Measurements from ENCODE around the gene DPP3.

DPP3 gene

GRCh38 chr11:66484806-66485380 lies 4.7 kb downstream of the DPP3 start:
- DNase-seq, result no peak

- DNase-seq, result no peak
Observed at GRCh38 chr11:66488957-66489356, 8.7 kb downstream of the DPP3 start.

GRCh38 chr11:66489636-66490035 lies 9.4 kb downstream of the DPP3 start:
- no peak for DNase-seq

GRCh38 chr11:66491315-66491935 lies 11.2 kb downstream of the DPP3 start:
- no peak for DNase-seq

GRCh38 chr11:66492161-66492865 lies 12.1 kb downstream of the DPP3 start:
- no peak for DNase-seq

- no peak for DNase-seq
Observed at GRCh38 chr11:66493130-66493529, 12.9 kb downstream of the DPP3 start.

GRCh38 chr11:66494458-66494857 lies 14.2 kb downstream of the DPP3 start:
- no peak for DNase-seq

GRCh38 chr11:66494935-66495334 lies 14.7 kb downstream of the DPP3 start:
- no peak for DNase-seq

GRCh38 chr11:66495401-66495854 lies 15.2 kb downstream of the DPP3 start:
- DNase-seq, result peak in 1 of 2 donors; percentile 34

- no peak for DNase-seq
Observed at GRCh38 chr11:66497206-66497605, 17.0 kb downstream of the DPP3 start.

- no peak for DNase-seq
Observed at GRCh38 chr11:66498506-66498905, 18.3 kb downstream of the DPP3 start.

GRCh38 chr11:66505276-66505816 lies 25.1 kb downstream of the DPP3 start:
- DNase-seq, result no peak

GRCh38 chr11:66509131-66509561 lies 28.9 kb downstream of the DPP3 start:
- DNase-seq, result no peak

- peak; percentile 87 to 89 for DNase-seq
Observed at GRCh38 chr11:66510271-66510989, 30.2 kb downstream of the DPP3 start, which contains the start of gene BBS1. TSS of gene BBS1 (plus strand) at chr11:66510635. CDS start at chr11:66510660, 25 bp downstream.

GRCh38 chr11:66510990-66511339 lies 30.7 kb downstream of the DPP3 start:
- DNase-seq, result no peak

GRCh38 chr11:66523611-66524010 lies 43.4 kb downstream of the DPP3 start:
- DNase-seq, result no peak

- DNase-seq, result no peak
Observed at GRCh38 chr11:66524304-66525040, 44.2 kb downstream of the DPP3 start.

GRCh38 chr11:66529069-66529468 lies 48.8 kb downstream of the DPP3 start:
- no peak for DNase-seq

GRCh38 chr11:66529655-66530054 lies 49.4 kb downstream of the DPP3 start:
- no peak for DNase-seq

- no peak for DNase-seq
Observed at GRCh38 chr11:66530927-66531709, 50.9 kb downstream of the DPP3 start.

GRCh38 chr11:66531841-66532240 lies 51.6 kb downstream of the DPP3 start:
- no peak for DNase-seq

GRCh38 chr11:66532784-66533183 lies 52.5 kb downstream of the DPP3 start:
- DNase-seq, result no peak

Data from stimulated activated CD4-positive, alpha-beta T cell treated with anti-CD3 and anti-CD28 coated beads, Interleukin-2, amount 100 ng/mL, for 24 hours (primary cell).